HT-29 (cell line): ENCODE results near the gene TMEM178B. TPM values are rescaled to one million over a fixed set of nuclear protein-coding genes. Genes with fewer than 3 reads are reported as not detected.
A peak's percentile ranks its signal among the peaks of the same experiment; 100 is the strongest.

Experiments
- DNase-seq: peaks from one replicate; pipeline ENCODE4 v3.0.0-alpha.2; 2015; ENCODE audit warnings: low spot score
- total RNA-seq: library from RNA; depleted of rRNA; stranded (reverse); fragments of >200 nt; shearing (Covaris generic); gene quantifications from 2 replicates; pipeline ENCODE4 v1.2.3, GENCODE V29; 2014

TMEM178B gene
- total RNA-seq, 1 experiment from 2014 or later = 2.1 TPM

GRCh38 chr7:141221007-141221612, 147.2 kb downstream of the TMEM178B start:
- peak; percentile 14 for DNase-seq

GRCh38 chr7:141225916-141226618, 152.2 kb downstream of the TMEM178B start:
- no peak for DNase-seq

DNA sequence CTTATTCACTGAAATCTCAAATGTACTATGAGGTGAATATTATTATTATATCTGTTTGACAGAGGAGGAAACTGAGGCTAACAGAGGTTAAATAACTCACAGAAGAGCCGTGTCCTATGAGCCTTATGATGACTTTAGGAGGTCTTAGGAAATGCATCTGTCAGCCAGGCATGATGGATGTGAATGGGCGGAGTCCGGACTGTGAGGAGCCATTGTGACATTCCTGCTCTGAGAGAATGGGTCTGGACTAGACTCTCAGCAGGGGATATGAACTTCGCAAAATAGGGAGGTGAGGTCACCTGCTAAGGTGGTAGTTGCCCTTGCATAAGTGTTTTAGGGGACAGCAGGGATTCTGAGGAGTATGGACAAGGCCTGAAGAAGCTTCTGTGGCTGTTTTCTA, 153.6 kb downstream of the TMEM178B start:
- no peak for DNase-seq

GRCh38 chr7:141228482-141228881, 154.6 kb downstream of the TMEM178B start:
- DNase-seq = no peak

DNA sequence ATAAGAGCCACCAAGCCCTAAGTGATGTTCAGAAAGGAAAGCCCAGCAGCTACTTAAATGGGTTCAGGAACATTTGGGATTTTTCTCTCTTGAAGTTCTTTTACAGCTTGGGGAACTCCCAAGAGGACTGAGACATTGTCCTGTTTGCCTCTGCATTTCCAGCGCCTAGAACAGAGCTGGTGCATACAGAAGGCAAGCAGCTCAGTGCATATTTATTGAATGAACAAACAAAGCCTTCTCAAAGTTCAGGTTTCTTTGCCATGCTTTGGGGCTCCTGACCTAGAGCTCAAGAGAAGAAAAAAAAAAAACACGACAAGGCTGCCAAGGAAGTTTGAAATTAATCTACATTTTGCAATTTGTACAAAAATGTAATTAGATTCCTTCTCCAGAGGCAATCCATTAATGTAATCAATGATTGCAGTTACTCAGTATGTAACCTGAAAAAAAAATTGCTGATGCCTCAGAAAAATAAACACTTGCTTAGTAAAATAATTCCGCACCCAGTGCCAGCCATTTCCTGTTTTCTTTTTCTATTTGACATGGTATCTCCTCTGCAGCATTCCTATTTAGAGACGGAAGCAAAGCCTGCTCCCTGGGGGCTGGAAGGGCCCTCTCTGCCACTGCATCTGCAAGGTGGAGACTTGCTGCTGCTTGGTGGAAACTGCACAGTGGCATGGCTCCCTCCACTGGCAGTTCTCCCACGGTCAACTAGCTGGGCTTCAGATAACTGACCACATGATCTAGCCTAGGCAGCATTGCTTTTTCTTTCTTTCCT, 157.3 kb downstream of the TMEM178B start:
- DNase-seq = peak; percentile 41

DNA sequence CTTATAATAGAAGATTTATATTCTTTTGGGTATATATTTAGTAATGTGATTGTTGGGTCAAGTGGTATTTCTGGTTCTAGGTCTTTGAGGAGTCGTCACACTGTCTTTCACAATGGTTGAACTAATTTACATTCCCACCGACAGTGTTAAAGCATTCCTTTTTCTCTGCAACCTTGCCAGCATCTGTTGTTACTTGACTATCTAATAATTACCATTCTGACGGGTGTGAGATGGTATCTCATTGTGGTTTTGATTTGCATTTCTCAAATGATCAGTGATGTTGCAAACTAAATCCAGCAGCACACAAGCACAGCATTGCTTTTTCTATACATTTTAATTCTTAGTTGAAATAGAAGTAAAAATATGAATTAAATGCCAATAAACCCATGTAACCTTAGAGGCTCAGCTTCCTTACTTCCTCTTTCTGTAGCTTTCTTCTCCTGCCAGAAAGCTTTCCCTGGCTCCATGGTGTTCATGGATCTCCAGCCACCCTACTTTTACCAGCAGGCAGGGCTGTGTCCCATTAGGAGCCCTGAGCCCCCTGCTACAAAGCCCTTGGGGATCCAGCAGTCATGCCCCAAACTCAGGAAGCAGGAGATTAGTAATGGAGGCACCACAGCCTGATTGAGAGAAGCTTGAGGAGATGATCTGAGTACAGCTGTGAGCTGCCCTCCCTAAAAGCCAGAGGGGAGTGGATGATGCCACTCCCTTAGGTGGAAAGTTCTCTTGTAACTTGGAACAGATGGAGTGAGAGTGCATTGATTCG, 158.6 kb downstream of the TMEM178B start:
- DNase-seq = no peak

DNA sequence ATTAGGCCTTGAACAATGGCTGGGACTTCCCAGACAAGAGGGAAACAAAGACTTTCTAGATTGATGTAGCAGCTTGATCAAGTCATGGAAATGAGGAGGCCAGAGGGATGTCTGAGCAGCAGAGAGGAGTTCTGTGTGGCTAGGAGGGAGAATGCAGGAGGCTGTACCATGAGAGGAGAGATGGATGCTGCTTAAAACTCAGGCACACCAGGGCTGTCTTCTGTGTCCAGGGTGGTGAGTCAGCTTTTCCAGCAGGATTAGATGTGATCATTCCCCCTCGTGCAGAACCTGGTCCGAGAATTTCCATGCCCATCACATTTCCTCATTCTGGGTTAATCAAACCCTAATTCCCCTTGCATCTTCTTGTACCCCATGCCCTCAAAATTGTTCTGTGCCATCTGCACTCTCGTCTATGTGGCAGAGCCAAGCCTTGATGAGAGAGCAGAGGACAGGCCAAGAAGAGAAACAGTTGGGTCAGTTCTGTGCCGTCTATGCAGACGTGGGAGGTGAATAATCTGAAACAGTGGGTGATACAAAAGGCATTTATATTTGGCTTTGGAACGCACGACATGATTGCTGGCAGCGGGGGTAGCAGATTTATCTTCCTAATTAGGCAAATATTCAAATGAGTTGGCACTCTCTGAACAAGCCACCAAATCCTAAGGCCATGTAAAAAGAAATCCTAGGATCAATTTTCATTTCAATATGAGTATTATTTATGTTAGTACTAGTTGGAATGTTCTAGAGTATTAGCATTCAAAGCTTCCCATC, 160.7 kb downstream of the TMEM178B start:
- no peak for DNase-seq

DNA sequence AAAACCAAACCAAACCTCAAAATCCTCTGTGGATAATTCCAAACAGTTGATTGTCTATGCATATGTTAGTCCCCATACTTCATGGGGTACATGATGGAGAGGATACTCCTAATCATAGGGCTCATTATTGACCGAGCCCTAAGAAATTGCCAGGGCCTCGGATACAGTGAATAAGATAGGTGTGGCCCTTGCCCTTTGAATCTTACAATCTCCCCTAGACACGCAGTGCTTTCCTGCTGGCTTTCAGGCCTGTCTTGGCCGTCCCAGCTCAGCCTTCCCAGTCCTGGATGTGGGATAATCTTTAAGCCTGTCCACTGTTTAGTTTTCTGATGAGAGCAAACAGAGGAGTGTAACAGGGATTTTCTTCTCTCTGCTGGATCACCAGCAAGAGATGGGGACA, 161.8 kb downstream of the TMEM178B start:
- no peak for DNase-seq

DNA sequence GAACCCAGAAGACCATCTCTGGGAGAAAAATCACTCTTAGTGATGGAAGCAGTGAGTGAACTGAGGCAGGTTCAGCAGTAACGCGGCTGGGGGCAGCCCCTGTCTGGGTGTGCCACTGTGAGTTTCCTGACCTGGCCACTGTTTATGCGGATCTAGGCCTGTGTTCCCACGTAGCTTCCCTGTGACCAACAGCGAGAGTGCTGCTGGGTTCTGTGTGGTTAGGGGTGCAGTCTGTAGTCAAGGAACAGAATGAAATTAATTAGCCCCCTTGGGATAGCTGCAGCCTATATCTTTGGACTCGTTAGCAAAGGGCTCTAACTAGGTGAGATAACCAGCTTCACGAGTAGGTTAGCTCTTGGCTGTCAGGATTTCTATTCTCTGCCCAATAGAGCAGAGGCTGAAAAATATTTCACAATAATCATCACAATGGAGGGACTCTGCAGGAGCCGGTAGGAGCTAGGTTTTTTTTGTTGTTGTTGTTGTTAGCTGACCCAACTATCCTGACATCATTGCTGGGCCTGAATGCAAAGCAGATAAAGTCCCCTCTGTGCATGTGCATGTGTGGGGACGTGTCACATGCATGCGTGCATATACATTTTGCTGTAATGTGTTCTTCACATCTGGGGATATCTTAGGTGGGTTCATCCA, 164.9 kb downstream of the TMEM178B start:
- DNase-seq = no peak

DNA sequence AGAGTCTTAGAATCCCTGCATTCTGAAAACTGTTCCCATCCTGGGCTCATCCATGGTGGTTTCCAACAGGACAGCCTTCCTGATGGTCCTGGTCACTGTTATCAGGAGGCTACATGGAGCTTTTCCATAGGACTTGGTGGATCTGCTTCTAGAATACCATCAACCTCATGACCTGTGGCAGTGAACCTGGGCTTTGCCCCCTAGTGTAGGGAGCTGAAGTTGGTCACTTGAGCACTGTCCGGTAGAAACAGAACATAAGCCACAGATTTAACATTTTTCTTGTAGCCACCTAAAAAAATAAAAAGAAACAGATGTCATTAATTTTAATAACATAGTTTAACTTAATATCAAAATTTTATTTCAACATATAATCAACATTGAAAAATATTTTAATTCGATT, 165.8 kb downstream of the TMEM178B start:
- DNase-seq = no peak

GRCh38 chr7:141242568-141242967, 168.7 kb downstream of the TMEM178B start:
- DNase-seq = no peak

- no peak for DNase-seq
These were observed 169.5 kb downstream of the TMEM178B start for GRCh38 chr7:141243368-141243767.

- DNase-seq = no peak
These were observed 170.6 kb downstream of the TMEM178B start for GRCh38 chr7:141244435-141244834.

DNA sequence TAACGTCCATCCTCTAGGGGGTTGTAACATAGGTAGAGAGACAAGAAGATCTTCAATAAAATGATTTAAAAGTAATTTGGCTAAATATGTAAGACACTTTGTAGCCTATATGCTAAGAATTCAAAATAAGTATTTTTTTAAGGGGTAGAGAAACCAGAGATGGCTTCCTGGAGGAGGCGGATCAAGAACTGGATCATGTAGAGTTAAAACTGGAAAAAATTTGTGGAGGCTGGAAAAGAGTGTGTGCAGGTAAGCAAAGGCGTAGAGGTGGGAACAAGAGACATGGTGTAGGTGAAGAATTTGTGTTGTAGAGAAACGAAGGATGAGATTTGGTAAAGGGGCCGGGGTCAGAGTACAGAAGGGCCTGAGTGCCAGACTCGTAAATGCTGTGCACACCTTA, 172.6 kb downstream of the TMEM178B start:
- no peak for DNase-seq

- no peak for DNase-seq
These were observed 177.3 kb downstream of the TMEM178B start for GRCh38 chr7:141251180-141251579.

DNA sequence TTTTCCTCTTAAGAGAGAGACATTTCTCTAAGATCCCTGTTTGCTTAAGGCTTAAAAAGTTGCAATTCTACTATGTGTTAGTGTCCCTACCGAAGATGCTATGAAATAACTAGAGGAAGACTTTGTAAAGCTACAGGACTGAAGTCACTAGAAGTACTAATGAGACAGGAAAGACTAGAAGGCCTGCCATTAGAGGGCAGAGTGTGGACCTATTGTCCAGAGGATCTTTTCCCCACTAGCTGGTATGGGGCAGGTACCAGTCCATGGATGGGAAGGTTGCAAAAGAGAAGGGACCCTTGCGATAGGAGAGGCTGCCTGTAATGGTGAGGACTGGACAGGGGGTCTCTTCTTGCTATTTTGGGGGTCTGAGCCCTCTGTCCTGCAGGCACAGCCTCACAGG, 178.1 kb downstream of the TMEM178B start:
- no peak for DNase-seq

GRCh38 chr7:141257597-141257996, 183.7 kb downstream of the TMEM178B start:
- no peak for DNase-seq

DNA sequence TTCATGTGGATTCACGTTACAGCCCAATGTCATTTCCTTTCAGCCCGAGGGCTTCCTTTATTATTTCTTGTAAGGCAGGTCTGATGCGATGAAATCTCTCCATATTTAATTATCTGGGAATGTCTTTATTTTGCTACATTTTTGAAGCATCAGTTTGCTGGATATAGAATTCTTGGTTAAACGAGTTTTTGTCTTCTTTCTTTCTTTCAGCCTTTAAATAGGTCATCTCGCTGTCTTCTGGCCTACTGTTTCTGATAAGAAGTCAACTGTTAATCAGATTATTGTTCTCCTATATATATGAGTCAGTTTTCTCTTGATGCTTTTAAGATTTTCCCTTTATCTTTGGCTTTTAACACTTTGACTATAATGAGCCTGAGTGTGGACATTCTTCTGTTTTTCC, 184.7 kb downstream of the TMEM178B start:
- no peak for DNase-seq

DNA sequence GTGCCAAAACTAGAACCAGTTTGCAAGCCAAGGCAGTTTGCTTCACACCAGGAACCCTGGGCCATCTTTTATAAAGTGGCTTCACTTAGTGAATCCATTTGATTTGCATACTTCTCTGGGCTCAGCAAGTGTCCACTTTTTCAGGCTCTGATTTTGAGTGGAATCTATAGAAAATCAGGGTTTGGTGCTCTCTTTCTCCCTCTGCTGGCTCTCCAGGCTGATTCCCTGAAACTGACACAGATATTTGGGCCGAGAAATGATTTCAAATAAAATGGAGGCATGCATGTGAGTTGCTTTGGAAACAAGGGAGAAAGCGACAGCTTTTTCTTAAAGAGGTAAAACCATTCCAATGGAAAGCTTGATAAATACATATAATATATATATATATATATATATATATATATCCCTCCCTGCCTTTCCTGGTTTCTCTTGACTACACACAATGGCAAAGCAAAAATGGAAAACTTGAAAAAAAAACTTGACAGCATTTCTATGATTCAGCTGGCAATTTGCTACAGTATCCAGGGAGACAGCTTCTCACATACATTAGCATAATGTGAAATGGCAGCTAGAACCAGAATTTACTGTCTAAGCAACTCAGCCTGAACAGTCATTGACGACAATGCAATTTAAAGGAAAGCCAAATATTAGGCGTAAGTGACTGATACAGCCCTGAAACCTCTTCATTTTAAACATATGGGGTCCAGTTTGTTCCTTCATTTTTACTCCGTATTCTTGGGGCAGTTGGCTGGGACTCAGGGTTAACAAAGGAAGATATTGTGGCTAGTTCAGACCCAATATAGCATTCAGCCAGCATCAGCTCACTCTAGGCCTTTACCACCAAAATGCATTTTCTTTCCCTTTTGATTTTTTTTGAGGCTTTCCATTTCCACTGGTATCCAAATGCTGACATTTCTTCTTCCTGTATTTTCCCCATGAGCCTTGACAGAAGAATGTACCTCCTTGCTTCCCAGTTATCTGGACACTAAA, 188.5 kb downstream of the TMEM178B start:
- DNase-seq = no peak
